GM23248 (cell line): ENCODE results near the gene FAM240A. TPM values are rescaled to one million over a fixed set of nuclear protein-coding genes. Genes with fewer than 3 reads are reported as not detected.

Experiments
- DNase-seq: peaks from one replicate; pipeline ENCODE4 v3.0.0-alpha.2; 2015
- H2AFZ ChIP-seq: fragments of 200-600 bp; sonication (generic); 2 replicates; pipeline ENCODE4 v1.6.1; 2016; ENCODE audit warnings: antibody characterized with exemption
- H3F3A ChIP-seq: fragments of 200-600 bp; sonication (generic); 2 replicates; pipeline ENCODE4 v1.6.1; 2016; ENCODE audit warnings: mild to moderate bottlenecking, antibody characterized with exemption, mixed run types; ENCODE audit not compliant: insufficient read depth
- H3K27ac ChIP-seq: fragments of 200-600 bp; sonication (generic); 2 replicates; pipeline ENCODE4 v1.5.1; 2016; ENCODE audit warnings: mild to moderate bottlenecking
- H3K27me3 ChIP-seq: fragments of 200-600 bp; sonication (generic); replicated peaks from 2 replicates; pipeline ENCODE4 v1.6.1; 2016; ENCODE audit warnings: mild to moderate bottlenecking; ENCODE audit not compliant: insufficient read depth
- H3K36me3 ChIP-seq: fragments of 200-600 bp; sonication (generic); 2 replicates; pipeline ENCODE4 v1.6.1; 2016; ENCODE audit warnings: low read depth, mild to moderate bottlenecking
- H3K4me1 ChIP-seq: fragments of 200-600 bp; sonication (generic); 2 replicates; pipeline ENCODE4 v1.6.1; 2016; ENCODE audit warnings: mild to moderate bottlenecking; ENCODE audit not compliant: insufficient read depth
- H3K4me2 ChIP-seq: fragments of 200-600 bp; sonication (generic); one replicate; pipeline ENCODE4 v1.6.1; 2016; ENCODE audit warnings: mild to moderate bottlenecking; ENCODE audit not compliant: unreplicated experiment
- H3K4me3 ChIP-seq: fragments of 200-600 bp; sonication (generic); 2 replicates; pipeline ENCODE4 v1.5.1; 2016; ENCODE audit warnings: mild to moderate bottlenecking
- H3K79me2 ChIP-seq: fragments of 200-600 bp; sonication (generic); 2 replicates; pipeline ENCODE4 v1.6.1; 2016; ENCODE audit warnings: mild to moderate bottlenecking; ENCODE audit not compliant: insufficient read depth
- H3K9ac ChIP-seq: fragments of 200-600 bp; sonication (generic); 2 replicates; pipeline ENCODE4 v1.6.1; 2016; ENCODE audit warnings: mild to moderate bottlenecking
- H3K9me2 ChIP-seq: fragments of 200-600 bp; sonication (generic); 2 replicates; pipeline ENCODE4 v1.6.1; 2016; ENCODE audit warnings: mixed run types, mild to moderate bottlenecking, moderate library complexity; ENCODE audit not compliant: insufficient read depth
- H3K9me3 ChIP-seq: fragments of 200-600 bp; sonication (generic); one replicate; pipeline ENCODE4 v1.6.1; 2017; ENCODE audit warnings: low read depth
- H4K20me1 ChIP-seq: fragments of 200-600 bp; sonication (generic); 2 replicates; pipeline ENCODE4 v1.6.0; 2016; ENCODE audit not compliant: insufficient read depth
- EZH2 ChIP-seq: fragments of 200-600 bp; sonication (generic); IDR thresholded peaks from 2 replicates; pipeline ENCODE4 v1.6.1; 2018; ENCODE audit warnings: antibody characterized with exemption, mild to moderate bottlenecking; ENCODE audit not compliant: insufficient read depth, poor library complexity, severe bottlenecking
- EZH2phosphoT487 ChIP-seq: fragments of 200-600 bp; sonication (generic); IDR thresholded peaks from 2 replicates; pipeline ENCODE4 v1.6.1; 2018; ENCODE audit warnings: antibody characterized with exemption, moderate library complexity, mild to moderate bottlenecking, low read depth; ENCODE audit not compliant: insufficient read depth
- WGBS, 2 experiments: methylation state at CpG; one replicate each; pipeline ENCODE4 v1.1.6; 2015 to 2017; ENCODE audit warnings: low lambda C conversion rate in 2 of 2, low coverage in 1 of 2; ENCODE audit errors: missing lambda C conversion rate in 2 of 2; 5-methylcytosine and 5-hydroxymethylcytosine counted together
- in situ Hi-C: fragments of 300-500 bp; cut with MboI; formaldehyde crosslinking; loops from 2 replicates; pipeline ENCODE4 v1.15.0; 2020
- polyA plus RNA-seq: library from polyadenylated mRNA; unstranded; fragments of >200 nt; fragmentation: Nextera tagmentation; extraction: Ambion mirVana; gene quantifications from 2 replicates; pipeline ENCODE4 v1.2.1, GENCODE V29; 2016
- total RNA-seq: library from RNA; depleted of rRNA; stranded (reverse); fragments of >200 nt; shearing (Covaris generic); gene quantifications from 2 replicates; pipeline ENCODE4 v1.2.3, GENCODE V29; 2014

The FAM240A gene
- total and polyA plus RNA-seq, 2 experiments from 2014 or later: not detected

DNA sequence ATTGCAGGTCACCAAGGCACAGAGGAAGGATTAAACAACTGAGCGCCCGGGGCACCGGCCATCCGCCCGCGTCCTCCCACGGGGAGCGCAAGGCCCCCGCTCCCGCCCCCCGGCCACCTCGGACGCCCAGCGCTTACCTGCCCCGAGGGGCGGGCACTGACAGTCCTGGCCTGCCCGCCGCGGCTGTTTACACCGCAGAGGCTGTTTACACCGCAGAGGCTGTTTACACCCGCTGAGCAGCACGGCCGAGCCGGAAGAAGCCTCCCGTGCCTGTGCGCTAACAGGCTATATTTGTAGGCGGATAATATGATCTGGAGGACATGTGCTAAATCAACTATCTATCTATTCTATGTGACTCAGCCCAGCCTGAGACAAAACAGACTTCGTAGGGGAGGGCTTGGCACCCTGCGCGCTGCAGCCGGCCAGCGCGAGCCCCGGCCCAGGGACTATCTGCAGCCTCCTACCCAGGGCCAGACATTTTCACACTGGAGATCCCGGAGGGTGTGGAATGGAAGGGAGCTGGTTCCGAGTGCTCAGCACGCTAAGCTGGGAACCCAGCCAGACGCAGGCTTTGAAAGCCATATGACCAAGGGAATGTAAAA lies 46.2 kb upstream of the FAM240A start, which contains the start of gene LRRC2:
Gene LRRC2 (minus strand): TSS at position 263 of the 602 bp plus-strand sequence. CDS start 14,711 bp downstream, outside the sequence.
- peak within 1 kb of the TSS; percentile 78 for H3K4me3 ChIP-seq
- DNase-seq: peak; percentile 81
- peak within 1 kb of the TSS; percentile 79 for H3K9ac ChIP-seq
- H4K20me1 ChIP-seq: no peaks in the 10 kb centered on the region
- H3K27me3 ChIP-seq: no peaks in the 10 kb centered on the region
- H3K4me2 ChIP-seq: peak within 1 kb of the TSS; percentile 89
- TF ChIP-seq EZH2phosphoT487 (no peak), EZH2 (no peak)
- H3K36me3 ChIP-seq: no peaks in the 10 kb centered on the region; the same call in 1 of the 2 replicates
- WGBS, 2 experiments: 0 to 1% methylated on average over 25 to 30 of the region's 39 CpGs
- H3K79me2 ChIP-seq: peaks cover 13% of the 10 kb centered on the region; the same call in 1 of the 2 replicates
- H3K27ac ChIP-seq: peak within 1 kb of the TSS; percentile 48
- in situ Hi-C loops: no loop called here
- H3K4me1 ChIP-seq: peaks cover 18% of the 10 kb centered on the region
- H3K9me3 ChIP-seq: no peaks in the 10 kb centered on the region
- H3K9me2 ChIP-seq: no peaks in the 10 kb centered on the region
- H3F3A ChIP-seq: peaks cover 16% of the 10 kb centered on the region
- peak within 1 kb of the TSS; percentile 85 for H2AFZ ChIP-seq

GRCh38 chr3:46571684-46572083 lies 40.6 kb upstream of the FAM240A start:
- 82 to 86% methylated on average over 3 of the region's 3 CpGs for WGBS, 2 experiments
- H3K4me2 ChIP-seq: no peak overlapping the region
- in situ Hi-C loops: no loop called here
- H3K9me2 ChIP-seq: no peaks in the 10 kb centered on the region
- DNase-seq: no peak
- no peak overlapping the region for H3K4me3 ChIP-seq
- no peak overlapping the region for H3K9ac ChIP-seq
- no peaks in the 10 kb centered on the region for H4K20me1 ChIP-seq
- no peaks in the 10 kb centered on the region for H3K36me3 ChIP-seq
- H3K27me3 ChIP-seq: no peaks in the 10 kb centered on the region
- H3K4me1 ChIP-seq: peaks cover under 1% of the 10 kb centered on the region; the same call in 1 of the 2 replicates
- no peak overlapping the region for H2AFZ ChIP-seq
- TF ChIP-seq EZH2 (no peak), EZH2phosphoT487 (no peak)
- no peak overlapping the region for H3K27ac ChIP-seq
- H3K9me3 ChIP-seq: no peaks in the 10 kb centered on the region
- H3F3A ChIP-seq: peaks cover 7% of the 10 kb centered on the region; the same call in 1 of the 2 replicates
- H3K79me2 ChIP-seq: no peaks in the 10 kb centered on the region

- H3K4me3 ChIP-seq: no peak overlapping the region
- no peak for DNase-seq
- no peaks in the 10 kb centered on the region for H4K20me1 ChIP-seq
- TF ChIP-seq EZH2phosphoT487 (no peak), EZH2 (no peak)
- in situ Hi-C loops: no loop called here
- no peak overlapping the region for H3K27ac ChIP-seq
- H3K9ac ChIP-seq: no peak overlapping the region
- no peak overlapping the region for H3K4me2 ChIP-seq
- WGBS, 2 experiments: 48 to 61% methylated on average over 4 of the region's 4 CpGs
- no peaks in the 10 kb centered on the region for H3F3A ChIP-seq
- H3K36me3 ChIP-seq: no peaks in the 10 kb centered on the region
- no peaks in the 10 kb centered on the region for H3K79me2 ChIP-seq
- no peaks in the 10 kb centered on the region for H3K4me1 ChIP-seq
- no peak overlapping the region for H2AFZ ChIP-seq
- no peaks in the 10 kb centered on the region for H3K9me2 ChIP-seq
- H3K9me3 ChIP-seq: no peaks in the 10 kb centered on the region
- no peaks in the 10 kb centered on the region for H3K27me3 ChIP-seq
These were observed 38.6 kb upstream of the FAM240A start for GRCh38 chr3:46573701-46574100.

GRCh38 chr3:46574243-46574646 lies 38.1 kb upstream of the FAM240A start:
- Histone ChIP-seq H3K27ac (no peak overlapping the region), H3K9me3 (no peaks in the 10 kb centered on the region), H3K27me3 (no peaks in the 10 kb centered on the region), H2AFZ (no peak overlapping the region), H3K79me2 (no peaks in the 10 kb centered on the region), H3K9ac (no peak overlapping the region), H3K4me3 (no peak overlapping the region), H3K4me1 (no peaks in the 10 kb centered on the region), H3K9me2 (no peaks in the 10 kb centered on the region), H3K36me3 (no peaks in the 10 kb centered on the region), H3F3A (no peaks in the 10 kb centered on the region), H3K4me2 (no peak overlapping the region), H4K20me1 (no peaks in the 10 kb centered on the region)
- 95 to 96% methylated on average over 2 of the region's 2 CpGs for WGBS, 2 experiments
- in situ Hi-C loops: no loop called here
- DNase-seq: no peak
- TF ChIP-seq EZH2 (no peak), EZH2phosphoT487 (no peak)
